RPMI8226 (cell line): ENCODE measurements around the gene PPP1CB.
"Not testable (repeated sequence)": the region's sequence is repeated elsewhere in the genome, so short reads cannot be mapped to it uniquely, and the experiment has no call there.

Experiments
- DNase-seq: peaks from one replicate; pipeline ENCODE4 v3.0.0-alpha.2; 2015

PPP1CB gene

GRCh38 chr2:28751252-28751955, at the start of gene PPP1CB:
TSS of gene PPP1CB (plus strand) at chr2:28751830. CDS start at chr2:28752125, 295 bp downstream.
- peak; percentile 97 for DNase-seq

GRCh38 chr2:28702415-28702861, 49.2 kb upstream of the PPP1CB start:
- no peak for DNase-seq

- no peak for DNase-seq
Observed at GRCh38 chr2:28702878-28703277, 48.8 kb upstream of the PPP1CB start.

GRCh38 chr2:28704621-28705020, 47.0 kb upstream of the PPP1CB start:
- no peak for DNase-seq

- no peak for DNase-seq
Observed at GRCh38 chr2:28705751-28706440, 45.7 kb upstream of the PPP1CB start.

GRCh38 chr2:28707592-28707991, 44.0 kb upstream of the PPP1CB start:
- no peak for DNase-seq

GRCh38 chr2:28709101-28709500, 42.5 kb upstream of the PPP1CB start:
- no peak for DNase-seq

GRCh38 chr2:28710545-28710944, 41.1 kb upstream of the PPP1CB start:
- DNase-seq = no peak

- no peak for DNase-seq
Observed at GRCh38 chr2:28713577-28714298, 37.9 kb upstream of the PPP1CB start.

GRCh38 chr2:28716265-28716865, 35.3 kb upstream of the PPP1CB start:
- no peak for DNase-seq

- DNase-seq = no peak
Observed at GRCh38 chr2:28717339-28717758, 34.3 kb upstream of the PPP1CB start.

- DNase-seq = no peak
Observed at GRCh38 chr2:28720345-28720744, 31.3 kb upstream of the PPP1CB start.

GRCh38 chr2:28721601-28722191, 29.9 kb upstream of the PPP1CB start:
- no peak for DNase-seq

- DNase-seq = no peak
Observed at GRCh38 chr2:28725021-28725711, 26.5 kb upstream of the PPP1CB start.

- no peak for DNase-seq
Observed at GRCh38 chr2:28726177-28726576, 25.5 kb upstream of the PPP1CB start.

- DNase-seq = no peak
Observed at GRCh38 chr2:28729698-28730097, 21.9 kb upstream of the PPP1CB start.

GRCh38 chr2:28730641-28731146, 20.9 kb upstream of the PPP1CB start:
- DNase-seq = no peak

GRCh38 chr2:28735511-28735910, 16.1 kb upstream of the PPP1CB start:
- DNase-seq = no peak

- DNase-seq = peak; percentile 69
Observed at GRCh38 chr2:28736034-28736433, 15.6 kb upstream of the PPP1CB start.

- DNase-seq = no peak
Observed at GRCh38 chr2:28737655-28738054, 14.0 kb upstream of the PPP1CB start.

- DNase-seq = not testable (repeated sequence)
Observed at GRCh38 chr2:28742619-28743018, 9.0 kb upstream of the PPP1CB start.

- DNase-seq = no peak
Observed at GRCh38 chr2:28745225-28745624, 6.4 kb upstream of the PPP1CB start.
